Endothelial cell of umbilical vein (primary cell): Measurements from ENCODE around the gene NF1. TPM values are rescaled to one million over a fixed set of nuclear protein-coding genes. Genes with fewer than 3 reads are reported as not detected.

Experiments used
- BruUV-seq: library from RNA; stranded (reverse); fragments of 400-500 nt; replicated peaks from 2 replicates; lab custom pipeline; 2021; lab: Mats Ljungman, UMichigan
- CTCF ChIA-PET: fragments of 300-600, 350-600 bp; sonication (Branson Sonifier 250); formaldehyde crosslinking; loops from one replicate; lab custom pipeline; 2021; ENCODE audit warnings: antibody characterized with exemption, inconsistent platforms; lab: Charles Lee
- POLR2A ChIA-PET: fragments of 300-600, 350-600 bp; sonication (Branson Sonifier 250); formaldehyde crosslinking; loops from one replicate; lab custom pipeline; 2021; ENCODE audit warnings: antibody characterized with exemption, inconsistent platforms; lab: Charles Lee
- DNase-seq: peaks from one replicate; pipeline ENCODE4 v3.0.0-alpha.2; 2011; ENCODE audit warnings: low read depth, low spot score
- FAIRE-seq: peaks from 2 replicates; lab custom pipeline; 2011; peaks lifted over from hg19 to GRCh38; lab: Jason Lieb, UNC
- H2AFZ ChIP-seq: 2 replicates; pipeline ENCODE4 v1.6.0; 2012; ENCODE audit warnings: low read depth, low read length, control low read depth, inconsistent platforms
- H3K27ac ChIP-seq: 2 replicates; pipeline ENCODE4 v1.5.1; 2011; ENCODE audit warnings: low read depth, mild to moderate bottlenecking, control low read depth, low read length, moderate library complexity; ENCODE audit not compliant: insufficient read depth
- H3K27me3 ChIP-seq, 2 experiments: 2 replicates each; pipeline versions ENCODE4 v1.6.0 to v1.6.1; 2011; ENCODE audit warnings: low read length in 2 of 2, mixed read lengths in 1 of 2; ENCODE audit not compliant: control insufficient read depth in 2 of 2, insufficient read depth in 2 of 2
- H3K36me3 ChIP-seq, 2 experiments: 2 replicates in 1 of 2; 3 replicates in 1 of 2; pipeline ENCODE4 v1.5.1; 2011; ENCODE audit warnings: low read length in 2 of 2, mild to moderate bottlenecking in 1 of 2, moderate library complexity in 1 of 2; ENCODE audit not compliant: control insufficient read depth in 2 of 2, insufficient read depth in 2 of 2; ENCODE audit errors: extremely low read depth in 1 of 2
- H3K4me1 ChIP-seq: 3 replicates; pipeline ENCODE4 v1.5.1; 2011; ENCODE audit warnings: mild to moderate bottlenecking, low read length; ENCODE audit not compliant: control insufficient read depth, insufficient read depth; ENCODE audit errors: extremely low read depth
- H3K4me2 ChIP-seq: 2 replicates; pipeline ENCODE4 v1.6.1; 2011; ENCODE audit warnings: low read length, control low read depth, mixed read lengths; ENCODE audit not compliant: insufficient read depth
- H3K4me3 ChIP-seq, 3 experiments: fragments of 200-600 bp in 1 of 3; sonication (generic), shearing (Covaris generic) in 1 of 3; replicated peaks in 1 of 3; 2 replicates each; pipeline ENCODE4 v1.5.1; 2011 to 2016; ENCODE audit warnings: control low read depth in 3 of 3, low read length in 3 of 3, mild to moderate bottlenecking in 2 of 3, inconsistent platforms in 1 of 3, low read depth in 1 of 3, moderate library complexity in 1 of 3; ENCODE audit not compliant: insufficient read depth in 1 of 3
- H3K79me2 ChIP-seq: 2 replicates; pipeline ENCODE4 v1.6.0; 2012; ENCODE audit warnings: low read length, inconsistent platforms; ENCODE audit not compliant: control insufficient read depth, insufficient read depth
- H3K9ac ChIP-seq: replicated peaks from 2 replicates; pipeline ENCODE3; 2011; ENCODE audit warnings: low read length, control low read depth; ENCODE audit not compliant: insufficient read depth; ENCODE audit errors: extremely low read depth
- H3K9me1 ChIP-seq: replicated peaks from 3 replicates; pipeline ENCODE4 v1.6.0; 2011; ENCODE audit warnings: mild to moderate bottlenecking, low read length; ENCODE audit not compliant: control insufficient read depth, insufficient read depth; ENCODE audit errors: extremely low read depth
- H3K9me3 ChIP-seq: replicated peaks from 2 replicates; pipeline ENCODE4 v1.5.1; 2012; ENCODE audit warnings: low read length, inconsistent platforms; ENCODE audit not compliant: control insufficient read depth, insufficient read depth
- H4K20me1 ChIP-seq: replicated peaks from 2 replicates; pipeline ENCODE3; 2011; ENCODE audit warnings: mild to moderate bottlenecking, low read length; ENCODE audit not compliant: control insufficient read depth, insufficient read depth; ENCODE audit errors: extremely low read depth
- EZH2 ChIP-seq: IDR thresholded peaks from 2 replicates; pipeline ENCODE4 v1.6.1; 2012; ENCODE audit warnings: borderline replicate concordance, low read depth, mild to moderate bottlenecking, moderate library complexity, low read length, inconsistent platforms; ENCODE audit not compliant: severe bottlenecking
- FOS ChIP-seq: IDR thresholded peaks from 2 replicates; pipeline ENCODE4 v1.6.1; 2011; ENCODE audit warnings: mild to moderate bottlenecking, low read length, moderate library complexity, borderline replicate concordance; ENCODE audit not compliant: insufficient read depth
- GATA2 ChIP-seq: IDR thresholded peaks from 2 replicates; pipeline ENCODE4 v1.7.0; 2011; ENCODE audit warnings: low read depth, mild to moderate bottlenecking, moderate library complexity, mixed read lengths, low read length; ENCODE audit not compliant: insufficient read length, insufficient read depth
- JUN ChIP-seq: IDR thresholded peaks from 2 replicates; pipeline ENCODE4 v1.6.1; 2011; ENCODE audit warnings: borderline replicate concordance, low read depth; ENCODE audit not compliant: insufficient read length, insufficient read depth
- MYC ChIP-seq: IDR thresholded peaks from one replicate; pipeline ENCODE4 v1.6.1; 2011; ENCODE audit warnings: mild to moderate bottlenecking, low read depth, low read length
- POLR2A ChIP-seq: IDR thresholded peaks from 2 replicates; pipeline ENCODE4 v1.6.1; 2012; ENCODE audit warnings: low read depth, mild to moderate bottlenecking, control low read depth, low read length
- POLR2AphosphoS5 ChIP-seq: IDR thresholded peaks from 2 replicates; pipeline ENCODE4 v1.6.1; 2012; ENCODE audit warnings: low read depth, mild to moderate bottlenecking, control low read depth, low read length, moderate library complexity; ENCODE audit not compliant: insufficient read depth
- dilution Hi-C: fragments of 300-500 bp; cut with MboI; formaldehyde crosslinking; loops from one replicate; pipeline ENCODE4 v1.15.0; 2019; ENCODE audit warnings: low sequenced_read_pairs; ENCODE audit not compliant: extremely low pct_ligation_motif_present
- intact Hi-C: fragments of 100-400 bp; cut with micrococcal nuclease; formaldehyde crosslinking; loops from one replicate; pipeline ENCODE4 v1.10.0; 2022
- polyA plus RNA-seq, 4 experiments: library from polyadenylated mRNA; depleted of rRNA in 3 of 4; stranded (reverse) in 3 of 4; unstranded in 1 of 4; fragments of >200 nt; gene quantifications; 2 replicates each; pipeline versions ENCODE4 v1.2.1 to v1.2.3, GENCODE V29; 2011 to 2012; ENCODE audit warnings: missing spikeins in 1 of 4
- total RNA-seq: library from RNA; stranded (reverse); gene quantifications from 2 replicates; pipeline ENCODE4 v1.2.3, GENCODE V29; 2021
- TF ChIP-seq, protein P1 (sequence below): IDR thresholded peaks from 2 replicates; pipeline ENCODE4 v1.6.1; 2011; ENCODE audit not compliant: insufficient read depth, insufficient read length
- TF ChIP-seq, protein P2 (sequence below), 2 donors: IDR thresholded peaks; 1 replicate in 1 of 2; 2 replicates in 1 of 2; pipeline ENCODE4 v1.5.1; 2011; ENCODE audit warnings: low read length in 2 of 2, mild to moderate bottlenecking in 2 of 2, moderate library complexity in 2 of 2, control low read depth in 1 of 2, inconsistent platforms in 1 of 2, low read depth in 1 of 2; ENCODE audit not compliant: insufficient read depth in 1 of 2; ENCODE audit errors: extremely low read depth in 1 of 2

The NF1 gene
- total and polyA plus RNA-seq, 2 donors (not counting 3 experiments of a cell fraction or from before 2014, with no cell fraction given): 13.7 to 42.4 TPM

DNA sequence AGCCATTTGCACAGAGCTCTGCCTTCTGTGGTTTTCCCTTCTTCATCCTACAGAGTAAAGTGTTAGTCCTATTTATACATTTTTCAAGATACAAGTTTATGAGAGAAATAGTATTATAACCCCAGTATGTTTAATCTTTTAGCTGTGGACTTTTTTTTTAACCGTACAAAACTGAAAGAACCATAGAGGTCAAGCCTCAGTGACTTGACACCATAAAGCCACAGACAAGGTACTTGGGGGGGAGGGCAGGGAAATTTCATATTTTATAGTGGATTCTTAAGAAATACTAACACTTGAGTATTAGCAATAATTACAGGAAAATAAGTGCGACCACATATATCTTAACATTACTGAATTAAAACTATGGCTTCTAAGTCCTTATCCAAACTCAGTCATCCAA lies 279.7 kb downstream of the NF1 start:
- peaks cover 10% of the 10 kb centered on the region for H3K4me1 ChIP-seq
- no peak overlapping the region for H3K9ac ChIP-seq
- peaks cover 0 to 9% of the 10 kb centered on the region in 2 experiments for H3K36me3 ChIP-seq
- dilution Hi-C loops: no loop called here
- TF ChIP-seq JUN (no peak), EZH2 (no peak), FOS (no peak), MYC (no peak), POLR2A (no peak), POLR2AphosphoS5 (no peak), GATA2 (no peak)
- TF ChIP-seq, protein P1, sequence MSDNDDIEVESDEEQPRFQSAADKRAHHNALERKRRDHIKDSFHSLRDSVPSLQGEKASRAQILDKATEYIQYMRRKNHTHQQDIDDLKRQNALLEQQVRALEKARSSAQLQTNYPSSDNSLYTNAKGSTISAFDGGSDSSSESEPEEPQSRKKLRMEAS: no peak
- TF ChIP-seq, protein P2, sequence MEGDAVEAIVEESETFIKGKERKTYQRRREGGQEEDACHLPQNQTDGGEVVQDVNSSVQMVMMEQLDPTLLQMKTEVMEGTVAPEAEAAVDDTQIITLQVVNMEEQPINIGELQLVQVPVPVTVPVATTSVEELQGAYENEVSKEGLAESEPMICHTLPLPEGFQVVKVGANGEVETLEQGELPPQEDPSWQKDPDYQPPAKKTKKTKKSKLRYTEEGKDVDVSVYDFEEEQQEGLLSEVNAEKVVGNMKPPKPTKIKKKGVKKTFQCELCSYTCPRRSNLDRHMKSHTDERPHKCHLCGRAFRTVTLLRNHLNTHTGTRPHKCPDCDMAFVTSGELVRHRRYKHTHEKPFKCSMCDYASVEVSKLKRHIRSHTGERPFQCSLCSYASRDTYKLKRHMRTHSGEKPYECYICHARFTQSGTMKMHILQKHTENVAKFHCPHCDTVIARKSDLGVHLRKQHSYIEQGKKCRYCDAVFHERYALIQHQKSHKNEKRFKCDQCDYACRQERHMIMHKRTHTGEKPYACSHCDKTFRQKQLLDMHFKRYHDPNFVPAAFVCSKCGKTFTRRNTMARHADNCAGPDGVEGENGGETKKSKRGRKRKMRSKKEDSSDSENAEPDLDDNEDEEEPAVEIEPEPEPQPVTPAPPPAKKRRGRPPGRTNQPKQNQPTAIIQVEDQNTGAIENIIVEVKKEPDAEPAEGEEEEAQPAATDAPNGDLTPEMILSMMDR (IDR thresholded peaks at IDR 0.05; ENCODE audit: extremely low read depth in 1 of 2, insufficient read depth in 1 of 2, low read depth in 1 of 2, low read length in 2 of 2): no peak
- H2AFZ ChIP-seq: no peak overlapping the region
- H3K4me3 ChIP-seq: no peak overlapping the region
- ChIA-PET POLR2A (no interaction called here), CTCF (no interaction called here)
- H3K9me3 ChIP-seq: no peaks in the 10 kb centered on the region
- no peak overlapping the region for H3K4me2 ChIP-seq
- H3K79me2 ChIP-seq: no peaks in the 10 kb centered on the region
- FAIRE-seq (no peak), DNase-seq (no peak)
- H3K27ac ChIP-seq: no peak overlapping the region
- no peaks in the 10 kb centered on the region for H4K20me1 ChIP-seq
- no peaks in the 10 kb centered on the region for H3K9me1 ChIP-seq
- no peaks in the 10 kb centered on the region for H3K27me3 ChIP-seq
- intact Hi-C loops: loop anchor here (5.0 to 10.0 kb wide), 2 partner anchors 137 to 470 kb away; partner anchors contain the start of gene TEFM
- no TSS peak for BruUV-seq
